Keratinocyte (primary cell): ENCODE data around the gene BCAS4. TPM values are rescaled to one million over a fixed set of nuclear protein-coding genes. Genes with fewer than 3 reads are reported as not detected.

Source experiments
- DNase-seq: peaks from one replicate; pipeline ENCODE4 v3.0.0-alpha.2; 2011; ENCODE audit warnings: low read depth, missing footprints, low spot score
- FAIRE-seq: peaks from 2 replicates; lab custom pipeline; 2011; peaks lifted over from hg19 to GRCh38; lab: Jason Lieb, UNC
- H2AFZ ChIP-seq: 2 replicates; pipeline ENCODE4 v1.6.0; 2012; ENCODE audit warnings: low read length, control low read depth, inconsistent platforms; ENCODE audit not compliant: control insufficient read depth
- H3K27ac ChIP-seq: 2 replicates; pipeline ENCODE4 v1.5.1; 2011; ENCODE audit warnings: low read length; ENCODE audit not compliant: control insufficient read depth, insufficient read depth
- H3K27me3 ChIP-seq: 3 replicates; pipeline ENCODE4 v1.6.0; 2011; ENCODE audit warnings: low read length; ENCODE audit not compliant: control insufficient read depth, insufficient read depth; ENCODE audit errors: extremely low read depth
- H3K36me3 ChIP-seq, 2 experiments: 2 replicates in 1 of 2; 3 replicates in 1 of 2; pipeline ENCODE4 v1.5.1; 2011; ENCODE audit warnings: low read length in 2 of 2, mild to moderate bottlenecking in 1 of 2; ENCODE audit not compliant: control insufficient read depth in 2 of 2, insufficient read depth in 2 of 2; ENCODE audit errors: extremely low read depth in 1 of 2
- H3K4me1 ChIP-seq: 3 replicates; pipeline ENCODE4 v1.5.1; 2011; ENCODE audit warnings: low read length; ENCODE audit not compliant: control insufficient read depth, insufficient read depth; ENCODE audit errors: extremely low read depth
- H3K4me2 ChIP-seq: 3 replicates; pipeline ENCODE4 v1.6.0; 2011; ENCODE audit warnings: low read depth, low read length; ENCODE audit not compliant: control insufficient read depth, insufficient read depth; ENCODE audit errors: extremely low read depth
- H3K4me3 ChIP-seq, 3 experiments: fragments of 200-600 bp in 1 of 3; sonication (generic) in 1 of 3; 2 replicates in 2 of 3; 3 replicates in 1 of 3; pipeline ENCODE4 v1.5.1; 2011 to 2016; ENCODE audit warnings: low read length in 3 of 3, mild to moderate bottlenecking in 3 of 3, control low read depth in 2 of 3, inconsistent platforms in 1 of 3, low read depth in 1 of 3, mixed read lengths in 1 of 3, mixed run types in 1 of 3, moderate library complexity in 1 of 3; ENCODE audit not compliant: control insufficient read depth in 2 of 3, insufficient read depth in 2 of 3; ENCODE audit errors: extremely low read depth in 1 of 3
- H3K79me2 ChIP-seq: 2 replicates; pipeline ENCODE4 v1.6.0; 2012; ENCODE audit warnings: low read length; ENCODE audit not compliant: control insufficient read depth, insufficient read depth
- H3K9ac ChIP-seq: 3 replicates; pipeline ENCODE4 v1.6.0; 2011; ENCODE audit warnings: low read length; ENCODE audit not compliant: control insufficient read depth, insufficient read depth; ENCODE audit errors: extremely low read depth
- H3K9me1 ChIP-seq: 3 replicates; pipeline ENCODE4 v1.6.0; 2011; ENCODE audit warnings: low read length; ENCODE audit not compliant: control insufficient read depth, insufficient read depth; ENCODE audit errors: extremely low read depth
- H3K9me3 ChIP-seq: 2 replicates; pipeline ENCODE4 v1.5.1; 2012; ENCODE audit warnings: low read depth, low read length; ENCODE audit not compliant: control insufficient read depth
- H4K20me1 ChIP-seq: 3 replicates; pipeline ENCODE4 v1.6.0; 2011; ENCODE audit warnings: low read length; ENCODE audit not compliant: control insufficient read depth, insufficient read depth; ENCODE audit errors: extremely low read depth
- EZH2 ChIP-seq: IDR thresholded peaks from one replicate; pipeline ENCODE4 v1.6.1; 2012; ENCODE audit warnings: inconsistent platforms, mild to moderate bottlenecking, low read length, moderate library complexity
- dilution Hi-C: fragments of 300-500 bp; cut with MboI; formaldehyde crosslinking; loops from one replicate; pipeline ENCODE4 v1.7.0; 2020; ENCODE audit warnings: low sequenced_read_pairs; ENCODE audit not compliant: extremely low pct_ligation_motif_present
- polyA plus RNA-seq, 5 experiments: library from polyadenylated mRNA; depleted of rRNA in 3 of 5; stranded (reverse) in 3 of 5; stranded (forward) in 1 of 5; unstranded in 1 of 5; fragments of >200 nt; gene quantifications; 1 replicate in 1 of 5; 2 replicates in 3 of 5; 3 replicates in 1 of 5; pipeline versions ENCODE4 v1.2.1 to v1.2.3, GENCODE V29; 2011 to 2012; ENCODE audit warnings: missing spikeins in 2 of 5, low read depth in 1 of 5, low replicate concordance in 1 of 5
- TF ChIP-seq, protein P1 (sequence below), 3 experiments: IDR thresholded peaks in 1 of 3; conservative IDR thresholded peaks in 1 of 3; optimal IDR thresholded peaks in 1 of 3; 2 replicates in 2 of 3; 3 replicates in 1 of 3; pipeline versions ENCODE3 to v1.5.1; 2011; ENCODE audit warnings: low read length in 3 of 3, mild to moderate bottlenecking in 3 of 3, moderate library complexity in 2 of 3, control low read depth in 1 of 3, inconsistent platforms in 1 of 3; ENCODE audit not compliant: insufficient read depth in 2 of 3; ENCODE audit errors: extremely low read depth in 1 of 3

The BCAS4 gene
- polyA plus RNA-seq, 1 donor (not counting 4 experiments of a cell fraction or from before 2014, with no cell fraction given) = 13.8 TPM

DNA sequence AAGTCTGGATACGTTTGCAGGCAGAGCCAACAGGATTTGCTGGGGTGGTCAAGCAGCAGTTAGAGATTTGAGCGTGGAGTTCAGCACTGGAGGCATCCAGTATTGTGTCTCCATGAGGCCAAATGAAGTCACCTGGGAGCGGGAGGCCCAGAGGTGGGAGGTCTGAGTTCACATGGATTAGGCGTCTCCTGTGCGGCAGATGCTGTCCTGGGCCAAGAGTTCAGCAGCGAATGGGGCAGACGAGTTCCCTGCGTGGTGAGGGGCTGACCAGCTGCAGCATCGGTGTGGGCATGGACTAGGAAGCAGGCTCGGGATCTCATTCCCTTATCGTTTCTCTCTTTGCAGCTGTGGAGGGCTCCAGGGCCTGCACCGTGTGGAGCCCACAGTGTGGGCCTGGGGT lies 66.2 kb downstream of the BCAS4 start:
- H3K9ac ChIP-seq = no peak overlapping the region
- no peaks in the 10 kb centered on the region for H4K20me1 ChIP-seq
- H3K4me3 ChIP-seq = no peak overlapping the region
- no peak overlapping the region for H3K27ac ChIP-seq
- no peak overlapping the region for H2AFZ ChIP-seq
- dilution Hi-C loops = no loop called here
- no peak for TF ChIP-seq EZH2
- FAIRE-seq (no peak), DNase-seq (no peak)
- peaks cover 13% of the 10 kb centered on the region for H3K4me1 ChIP-seq
- no peaks in the 10 kb centered on the region for H3K27me3 ChIP-seq
- no peaks in the 10 kb centered on the region for H3K9me3 ChIP-seq
- no peaks in the 10 kb centered on the region for H3K79me2 ChIP-seq
- no peaks in the 10 kb centered on the region for H3K36me3 ChIP-seq
- no peaks in the 10 kb centered on the region for H3K9me1 ChIP-seq
- no peak overlapping the region for H3K4me2 ChIP-seq

GRCh38 chr20:50862546-50862945 lies 67.7 kb downstream of the BCAS4 start:
- no peak overlapping the region for H3K4me2 ChIP-seq
- dilution Hi-C loops = no loop called here
- no peaks in the 10 kb centered on the region for H4K20me1 ChIP-seq
- DNase-seq = no peak
- no peaks in the 10 kb centered on the region for H3K36me3 ChIP-seq
- no peak overlapping the region for H3K27ac ChIP-seq
- peaks cover 8% of the 10 kb centered on the region for H3K4me1 ChIP-seq
- no peaks in the 10 kb centered on the region for H3K9me3 ChIP-seq
- no peaks in the 10 kb centered on the region for H3K9me1 ChIP-seq
- no peaks in the 10 kb centered on the region for H3K79me2 ChIP-seq
- H3K9ac ChIP-seq = no peak overlapping the region
- no peak overlapping the region for H2AFZ ChIP-seq
- FAIRE-seq = no peak
- H3K4me3 ChIP-seq = no peak overlapping the region
- TF ChIP-seq EZH2 = no peak
- TF ChIP-seq, protein P1, sequence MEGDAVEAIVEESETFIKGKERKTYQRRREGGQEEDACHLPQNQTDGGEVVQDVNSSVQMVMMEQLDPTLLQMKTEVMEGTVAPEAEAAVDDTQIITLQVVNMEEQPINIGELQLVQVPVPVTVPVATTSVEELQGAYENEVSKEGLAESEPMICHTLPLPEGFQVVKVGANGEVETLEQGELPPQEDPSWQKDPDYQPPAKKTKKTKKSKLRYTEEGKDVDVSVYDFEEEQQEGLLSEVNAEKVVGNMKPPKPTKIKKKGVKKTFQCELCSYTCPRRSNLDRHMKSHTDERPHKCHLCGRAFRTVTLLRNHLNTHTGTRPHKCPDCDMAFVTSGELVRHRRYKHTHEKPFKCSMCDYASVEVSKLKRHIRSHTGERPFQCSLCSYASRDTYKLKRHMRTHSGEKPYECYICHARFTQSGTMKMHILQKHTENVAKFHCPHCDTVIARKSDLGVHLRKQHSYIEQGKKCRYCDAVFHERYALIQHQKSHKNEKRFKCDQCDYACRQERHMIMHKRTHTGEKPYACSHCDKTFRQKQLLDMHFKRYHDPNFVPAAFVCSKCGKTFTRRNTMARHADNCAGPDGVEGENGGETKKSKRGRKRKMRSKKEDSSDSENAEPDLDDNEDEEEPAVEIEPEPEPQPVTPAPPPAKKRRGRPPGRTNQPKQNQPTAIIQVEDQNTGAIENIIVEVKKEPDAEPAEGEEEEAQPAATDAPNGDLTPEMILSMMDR (optimal IDR thresholded peaks at IDR 0.05 in 1 of 3, IDR thresholded peaks at IDR 0.05 in 1 of 3, conservative IDR thresholded peaks at IDR 0.05 in 1 of 3; ENCODE audit: extremely low read depth in 1 of 3, insufficient read depth in 2 of 3, low read length in 3 of 3) = no peak
- H3K27me3 ChIP-seq = no peaks in the 10 kb centered on the region

GRCh38 chr20:50865114-50865513 lies 70.3 kb downstream of the BCAS4 start:
- H3K27ac ChIP-seq = no peak overlapping the region
- no peak overlapping the region for H3K9ac ChIP-seq
- H3K4me2 ChIP-seq = no peak overlapping the region
- no peaks in the 10 kb centered on the region for H3K79me2 ChIP-seq
- no peak for TF ChIP-seq EZH2
- TF ChIP-seq, protein P1 (optimal IDR thresholded peaks at IDR 0.05 in 1 of 3, IDR thresholded peaks at IDR 0.05 in 1 of 3, conservative IDR thresholded peaks at IDR 0.05 in 1 of 3; ENCODE audit: extremely low read depth in 1 of 3, insufficient read depth in 2 of 3, low read length in 3 of 3) = no peak
- H3K4me3 ChIP-seq = no peak overlapping the region
- dilution Hi-C loops = no loop called here
- H3K36me3 ChIP-seq = no peaks in the 10 kb centered on the region
- no peak overlapping the region for H2AFZ ChIP-seq
- no peaks in the 10 kb centered on the region for H3K27me3 ChIP-seq
- FAIRE-seq = no peak
- no peaks in the 10 kb centered on the region for H3K9me3 ChIP-seq
- peaks cover 8% of the 10 kb centered on the region for H3K4me1 ChIP-seq
- H3K9me1 ChIP-seq = no peaks in the 10 kb centered on the region
- H4K20me1 ChIP-seq = no peaks in the 10 kb centered on the region
- no peak for DNase-seq
